Left ventricle myocardium superior (tissue), 1 donor: Measurements from ENCODE around the gene FARS2. TPM values are rescaled to one million over a fixed set of nuclear protein-coding genes. Genes with fewer than 3 reads are reported as not detected.

ENCODE experiments used
- ATAC-seq: fragments of 200-7000 bp; cut with Tn5 transposase; one replicate; pipeline ENCODE4 v1.9.1; 2020; ENCODE audit warnings: mild to moderate bottlenecking, moderate library complexity
- DNase-seq: peaks from one replicate; pipeline ENCODE4 v3.0.0-alpha.2; 2020
- intact Hi-C: fragments of 100-400 bp; cut with micrococcal nuclease; formaldehyde crosslinking; loops from one replicate; pipeline ENCODE4 v1.11.0; 2022
- total RNA-seq: library from RNA; stranded (reverse); fragmentation: NEBNext Ultra II Directional; extraction: Animal tissue kit (Norgen Biotek cat#: 25700); gene quantifications from one replicate; pipeline ENCODE4 v1.2.1, GENCODE V29; 2021
- donor health status: DM: no; HTN: yes; CAD: no; lungs with severe emphysema.

The FARS2 gene
- total RNA-seq, 1 donor from 2014 or later, result 19.4 TPM

DNA sequence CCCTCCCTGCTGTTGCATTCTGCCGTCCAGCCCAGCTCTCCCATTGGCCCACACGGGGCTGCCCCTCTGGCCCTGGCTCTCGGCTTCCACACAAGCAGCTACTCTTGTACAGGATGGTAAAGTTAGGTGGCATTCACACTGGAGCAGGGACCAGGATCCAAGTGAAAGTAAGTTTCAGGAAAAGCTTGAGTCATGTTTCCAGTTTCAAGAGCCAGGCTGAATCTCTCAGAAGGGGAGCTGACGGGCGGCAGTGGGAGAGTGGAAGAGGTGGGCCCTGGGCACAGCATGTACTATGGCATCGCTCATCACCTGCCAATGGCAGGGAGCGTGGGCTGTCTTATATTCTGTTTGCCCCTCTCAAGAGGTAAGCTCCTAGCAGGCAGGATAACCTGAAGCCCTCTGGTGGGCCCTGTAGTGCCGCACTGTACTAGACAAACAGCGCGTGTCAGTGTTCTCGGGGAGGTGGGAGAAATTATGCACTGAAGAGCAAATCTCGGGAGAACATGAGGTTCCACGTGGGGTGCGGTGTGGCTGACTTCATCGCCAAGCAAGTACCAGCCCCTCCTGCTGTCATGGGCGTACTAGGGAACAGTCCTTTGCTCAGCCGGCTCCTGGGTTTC, 503.9 kb downstream of the FARS2 start:
- ATAC-seq (peak; percentile 56), DNase-seq (peak; percentile 51)
- intact Hi-C loops, result loop anchor here (10.0 kb wide), 1 partner anchor 290 kb away; no protein-coding TSS in a partner anchor

DNA sequence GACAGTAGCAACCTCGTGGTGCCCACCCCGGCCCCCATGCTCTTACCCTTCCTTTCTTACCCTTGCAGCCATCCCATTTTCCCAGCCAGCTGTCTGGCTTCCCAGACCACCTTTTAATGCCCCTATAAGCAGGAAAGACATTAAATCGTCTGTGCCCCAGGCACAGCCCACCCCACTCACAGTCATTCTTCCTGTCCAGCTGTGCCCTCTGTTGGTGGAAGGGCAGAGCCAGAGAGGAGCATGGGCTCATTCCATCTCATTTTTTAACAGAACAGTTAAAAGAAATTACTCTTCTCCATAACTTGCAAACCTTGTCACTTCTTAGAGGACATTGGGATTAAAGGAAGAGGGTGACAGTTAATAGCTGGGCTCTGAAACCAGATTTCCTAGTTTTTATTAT, 504.9 kb downstream of the FARS2 start:
- intact Hi-C loops, result loop anchor here (10.0 kb wide), 1 partner anchor 291 kb away; no protein-coding TSS in a partner anchor
- DNase-seq (no peak), ATAC-seq (no peak)

DNA sequence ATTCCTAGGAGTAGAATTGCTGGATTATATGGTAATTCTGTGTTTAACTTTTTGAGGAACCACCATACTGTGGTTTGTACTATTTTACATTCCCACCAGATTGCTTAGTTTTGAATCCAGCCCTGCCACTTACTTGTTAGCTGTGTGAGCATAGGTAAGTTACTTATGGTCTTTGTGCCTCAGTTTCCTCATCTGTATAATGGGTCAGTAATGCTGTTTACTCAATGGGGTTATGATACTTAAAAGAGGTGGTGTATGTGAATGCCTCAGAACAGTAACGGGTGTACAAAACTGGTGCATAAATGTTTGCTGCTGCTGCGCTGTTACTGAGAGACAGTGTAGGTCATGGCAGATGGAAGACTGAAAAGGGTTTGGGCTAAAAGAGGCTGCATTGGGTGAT, 506.2 kb downstream of the FARS2 start:
- ATAC-seq, result no peak
- intact Hi-C loops, result loop anchor here (10.0 kb wide), 1 partner anchor 293 kb away; no protein-coding TSS in a partner anchor
- DNase-seq, result no peak

DNA sequence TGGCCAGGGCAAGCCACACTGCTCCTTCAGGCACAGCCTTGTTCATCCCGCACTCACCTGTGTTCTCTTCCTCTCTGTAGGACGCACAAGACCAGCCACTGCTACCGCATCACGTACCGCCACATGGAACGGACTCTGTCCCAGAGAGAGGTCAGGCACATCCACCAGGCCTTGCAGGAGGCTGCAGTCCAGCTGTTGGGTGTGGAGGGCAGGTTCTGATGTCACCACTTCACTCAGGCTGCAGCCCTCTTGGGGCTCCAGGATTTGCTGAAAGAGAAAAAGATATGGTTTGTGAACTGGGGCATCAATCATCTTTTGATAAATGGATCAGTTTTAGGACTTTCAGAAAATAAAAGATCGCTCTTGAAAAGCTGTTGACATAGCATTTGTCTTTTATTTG, 509.9 kb downstream of the FARS2 start:
- no peak for ATAC-seq
- DNase-seq, result no peak
- intact Hi-C loops, result no loop called here

DNA sequence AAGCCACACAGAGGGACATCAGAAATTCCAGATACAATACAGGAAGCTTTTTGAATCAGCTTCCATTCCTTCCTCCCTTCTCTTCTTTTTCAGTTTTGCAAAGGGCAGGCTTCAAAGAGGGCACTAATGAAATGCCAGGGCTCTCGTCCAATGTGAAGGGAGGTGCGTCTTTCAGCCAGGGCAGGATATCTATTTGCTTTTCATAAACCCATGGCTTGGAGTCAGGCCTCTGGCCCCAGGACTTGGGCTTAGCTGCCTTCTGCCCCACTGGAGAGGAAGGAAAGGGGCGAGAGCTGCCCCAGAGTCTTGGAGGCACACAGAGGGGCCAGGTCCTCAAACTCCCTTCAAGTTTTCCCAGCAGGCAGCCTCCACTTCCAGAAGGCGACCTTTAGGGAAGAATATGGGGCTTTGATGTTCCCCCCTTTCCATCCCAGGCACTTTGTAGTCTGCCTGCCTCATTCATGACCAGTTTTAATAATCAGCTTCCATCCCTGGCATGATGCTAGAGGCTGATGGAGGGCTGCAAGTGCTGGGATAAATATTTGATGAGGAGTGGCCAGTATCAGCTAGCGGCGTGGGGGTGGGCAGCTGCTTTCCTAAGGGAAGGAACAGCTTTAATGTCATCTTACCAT, 510.6 kb downstream of the FARS2 start:
- intact Hi-C loops, result no loop called here
- peak; percentile 68 for ATAC-seq

DNA sequence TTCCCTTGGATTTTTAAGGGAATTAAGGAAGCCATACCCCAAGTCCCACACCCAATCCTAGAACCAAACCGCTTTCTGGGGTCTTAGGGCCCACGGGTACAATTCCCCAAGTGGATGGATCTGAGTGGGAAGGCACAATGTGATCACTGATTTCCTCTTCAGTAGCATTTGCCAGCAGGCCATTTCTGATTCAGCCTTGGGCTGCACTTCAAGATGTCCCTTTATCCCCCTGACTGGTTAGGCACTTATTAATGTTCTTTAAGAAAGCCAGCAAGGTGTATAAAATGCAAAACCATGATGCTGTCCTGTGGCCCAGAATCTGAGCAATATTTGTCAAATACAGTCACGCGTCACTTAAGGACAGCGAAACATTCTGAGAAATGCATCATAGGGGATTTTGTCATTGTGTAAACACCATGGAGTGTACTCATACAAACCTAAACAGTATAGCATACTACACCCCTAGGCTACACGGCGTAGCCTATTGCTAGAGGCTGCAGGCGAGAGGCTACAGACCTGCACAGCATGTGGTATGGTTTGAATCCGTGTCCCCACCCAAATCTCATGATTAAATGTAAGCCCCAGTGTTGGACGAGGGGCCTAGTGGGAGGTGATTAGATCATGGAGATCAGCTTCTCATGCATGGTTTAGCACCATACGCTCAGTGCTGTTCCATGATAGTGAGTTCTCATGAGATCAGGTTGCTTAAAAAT, 511.3 kb downstream of the FARS2 start:
- DNase-seq (no peak), ATAC-seq (no peak)
- intact Hi-C loops, result no loop called here

More for the DNA sequence above, 510.6 kb downstream of the FARS2 start:
- DNase-seq, result no peak

DNA sequence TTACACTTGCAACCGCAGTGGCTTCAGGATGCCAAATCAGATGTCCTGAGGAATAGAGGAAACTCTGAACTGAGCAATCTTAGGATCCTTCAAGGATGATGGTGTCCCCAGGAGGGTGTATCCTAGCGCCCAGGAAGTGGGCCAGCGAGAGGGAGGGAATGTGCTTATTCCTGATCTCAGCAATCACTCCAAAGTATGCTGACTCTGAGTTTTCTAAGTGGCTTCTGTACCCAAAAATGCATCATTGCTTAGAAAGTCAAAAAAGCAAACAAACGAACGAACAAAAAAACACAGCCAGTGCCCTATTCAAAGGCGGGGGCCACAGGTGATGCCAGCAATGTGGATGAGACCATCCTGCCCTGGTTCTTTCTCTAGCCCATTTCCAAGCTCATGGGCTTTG, 514.8 kb downstream of the FARS2 start:
- intact Hi-C loops, result no loop called here
- ATAC-seq (no peak), DNase-seq (no peak)

DNA sequence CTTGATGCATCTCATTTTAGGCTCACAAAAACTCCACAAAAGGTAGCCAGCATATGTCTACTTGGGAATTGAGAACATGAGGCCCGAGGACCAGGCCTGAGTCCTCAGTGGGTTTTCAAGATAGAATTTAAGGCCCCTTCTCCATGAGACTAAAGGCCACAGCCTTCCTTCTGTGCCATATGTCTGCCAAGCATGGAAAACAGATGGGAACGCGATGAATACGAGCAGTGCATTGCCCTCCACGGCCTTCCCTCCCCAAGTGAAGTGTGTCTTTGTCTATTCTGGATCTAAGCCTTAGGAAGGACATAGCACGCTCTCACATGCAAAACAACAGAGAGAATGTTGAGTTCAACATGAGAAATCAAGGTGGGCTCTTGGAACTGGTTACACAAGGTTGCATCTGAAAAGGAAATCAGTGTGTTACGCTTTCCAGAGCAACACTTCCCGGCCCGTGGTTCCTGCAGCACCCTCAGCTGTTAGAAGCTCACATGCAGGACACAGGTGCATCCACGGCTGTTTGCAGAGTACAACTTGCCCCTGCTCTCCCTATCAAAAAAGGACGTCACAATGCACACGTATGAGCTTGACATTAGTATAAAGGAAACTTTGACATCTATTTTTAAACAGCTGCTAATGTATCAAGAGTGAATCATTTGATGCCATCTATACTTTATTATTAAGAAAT, 515.5 kb downstream of the FARS2 start:
- DNase-seq (no peak), ATAC-seq (no peak)
- intact Hi-C loops, result no loop called here

DNA sequence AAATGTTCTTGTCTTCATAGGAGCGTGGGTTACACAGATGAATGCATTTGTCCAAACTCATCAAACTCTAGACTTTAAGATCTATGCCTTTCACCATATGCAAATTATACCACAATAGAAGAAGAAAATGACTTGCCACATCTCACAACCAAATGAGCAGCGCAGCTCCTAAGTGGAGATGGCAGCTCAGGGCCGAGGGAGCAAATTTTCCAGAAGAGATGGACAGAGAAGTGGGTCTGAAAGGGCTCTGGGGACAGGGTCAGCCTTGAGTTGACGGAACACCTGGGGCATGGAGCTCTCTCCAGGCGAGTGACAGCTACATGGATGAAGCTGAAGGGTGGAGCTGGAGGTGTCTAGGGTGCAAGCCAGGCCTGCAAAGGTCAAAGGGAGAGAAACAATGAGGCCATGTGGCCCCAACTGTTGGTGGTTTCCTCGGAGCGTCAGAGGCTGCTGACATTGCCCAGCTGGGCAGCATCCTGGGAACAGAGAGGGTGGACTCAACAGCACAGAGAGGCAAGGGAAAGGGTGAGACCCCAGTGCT, 517.1 kb downstream of the FARS2 start:
- intact Hi-C loops, result no loop called here
- ATAC-seq (no peak), DNase-seq (no peak)

DNA sequence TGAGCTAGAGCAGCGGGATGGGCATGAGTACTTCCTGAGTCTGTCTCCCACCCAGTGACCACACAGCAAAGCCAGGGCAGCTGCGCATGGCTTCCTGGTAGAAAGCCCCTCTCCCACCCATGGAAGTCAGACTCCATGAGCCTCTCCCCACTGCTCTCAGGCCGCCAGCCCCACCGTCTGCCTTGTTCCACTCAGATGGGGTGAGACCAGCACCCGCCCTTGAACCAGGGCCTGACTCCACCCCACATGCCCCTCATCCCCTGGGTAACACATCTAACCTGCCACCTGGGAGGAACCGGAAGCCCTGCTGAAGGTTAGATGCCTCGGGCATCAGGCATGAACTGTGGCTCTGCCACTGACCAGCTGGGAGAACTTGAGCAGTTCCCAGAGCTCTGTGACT, 517.6 kb downstream of the FARS2 start:
- intact Hi-C loops, result no loop called here
- no peak for ATAC-seq
- DNase-seq, result no peak

DNA sequence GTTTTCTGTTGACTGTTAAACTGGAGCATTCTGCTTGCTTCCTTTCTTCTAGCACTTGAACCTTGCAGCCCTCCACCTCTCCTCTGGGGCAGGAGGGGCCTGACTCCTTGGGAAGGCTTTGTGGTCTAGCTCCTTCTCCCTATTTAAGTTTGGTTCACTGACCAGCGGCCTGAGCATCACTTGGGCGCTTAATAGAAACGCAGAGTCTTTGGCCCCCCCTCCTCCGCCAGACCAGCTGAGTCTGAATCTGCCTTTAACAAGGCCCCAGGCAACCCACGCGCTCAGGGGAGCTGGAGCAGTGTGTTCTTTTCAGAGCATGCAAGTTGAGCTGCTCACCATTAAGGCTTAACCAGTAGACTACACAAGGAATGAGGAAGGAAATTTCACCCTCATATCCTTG, 519.7 kb downstream of the FARS2 start:
- intact Hi-C loops, result no loop called here
- ATAC-seq, result no peak
- no peak for DNase-seq

DNA sequence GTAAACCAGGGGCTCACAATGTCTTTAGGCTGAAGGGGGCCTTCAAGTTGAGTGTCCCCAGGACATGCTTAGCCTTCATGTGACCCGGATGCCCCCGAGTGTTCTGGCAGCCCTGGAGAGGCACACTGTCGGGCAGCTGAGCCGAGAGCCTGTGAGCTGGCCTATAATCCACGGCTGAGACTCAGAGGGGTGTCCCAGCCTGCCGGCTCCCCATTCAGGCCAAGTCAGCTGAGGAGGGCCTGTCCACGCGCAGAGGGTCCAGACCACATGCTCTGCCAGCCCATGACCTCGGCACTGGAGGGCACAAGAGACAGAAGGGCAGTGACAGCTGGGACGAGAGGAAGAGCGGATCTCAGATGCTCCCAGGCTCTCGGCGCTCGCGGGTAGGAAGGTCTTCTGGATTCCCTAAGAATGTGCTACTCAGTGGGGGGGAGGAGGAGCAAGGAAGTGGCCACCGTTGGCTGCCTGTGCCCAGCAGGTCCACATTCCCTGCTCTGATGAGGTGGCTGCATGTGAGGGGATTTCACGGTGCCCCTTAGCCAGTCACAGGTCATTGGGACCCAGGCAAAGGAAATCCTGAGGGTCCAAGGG, 520.7 kb downstream of the FARS2 start:
- DNase-seq (no peak), ATAC-seq (no peak)
- intact Hi-C loops, result no loop called here

DNA sequence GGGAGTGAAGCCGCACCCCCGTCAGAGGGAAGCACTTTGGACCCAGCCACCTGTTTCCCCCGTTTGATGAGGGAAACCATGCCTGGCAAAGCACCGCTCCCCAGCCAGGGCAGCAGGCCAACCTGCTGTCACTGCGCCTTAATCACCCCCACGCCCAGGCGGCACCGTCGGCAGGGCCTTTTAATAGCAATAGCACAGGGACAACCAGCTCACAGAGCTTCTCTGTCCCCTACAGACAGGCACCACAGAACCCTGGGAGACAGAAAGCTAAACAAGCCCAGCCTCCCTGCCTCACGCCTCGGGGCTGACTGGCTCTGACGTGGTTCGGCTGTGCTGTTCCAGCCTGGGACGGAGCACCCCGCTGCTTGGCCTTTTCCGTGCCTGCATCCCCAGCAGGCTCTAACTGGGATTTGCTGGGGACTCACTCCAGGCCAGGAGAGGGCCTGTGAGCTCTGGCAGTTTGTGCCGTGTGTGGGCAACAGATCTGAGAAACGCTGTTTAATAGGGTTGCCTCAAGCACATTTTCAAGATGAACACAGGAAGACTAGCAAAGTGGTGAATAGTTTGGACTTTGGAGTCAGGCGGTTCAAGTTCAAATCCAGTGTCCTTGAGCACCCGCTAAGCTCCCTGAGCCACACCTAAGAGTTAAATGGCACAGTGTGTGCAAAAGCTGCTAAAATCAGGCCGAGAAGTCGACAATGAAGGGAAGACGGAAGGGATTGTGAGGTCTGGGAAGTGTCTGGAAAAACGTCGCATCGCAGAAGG, 521.7 kb downstream of the FARS2 start:
- peak; percentile 98 for ATAC-seq
- DNase-seq, result peak; percentile 89
- intact Hi-C loops, result no loop called here

DNA sequence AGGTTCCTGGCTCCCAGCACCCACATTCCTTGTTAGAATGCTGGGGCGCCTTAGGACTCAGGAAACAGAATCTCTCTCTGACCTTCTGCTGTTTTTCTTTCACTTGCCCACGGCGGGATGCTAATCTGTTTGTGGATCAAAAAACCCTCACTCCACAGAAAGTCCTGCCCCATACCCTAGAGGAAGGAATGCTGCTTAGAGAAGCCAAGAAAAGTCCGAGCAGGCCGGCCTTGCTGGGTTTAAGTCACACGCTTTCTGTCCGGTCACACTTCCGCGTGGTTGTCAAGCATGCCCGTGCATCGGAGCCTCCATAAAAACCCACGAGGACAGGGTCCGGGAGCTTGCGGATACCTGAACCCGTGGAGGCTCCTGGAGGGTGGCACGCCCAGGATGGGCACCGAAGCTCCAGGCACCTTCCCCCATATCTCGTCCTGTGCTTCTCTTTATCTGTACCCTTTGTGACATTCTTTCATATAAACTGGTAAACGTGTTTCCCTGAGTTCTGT, 522.3 kb downstream of the FARS2 start:
- no peak for ATAC-seq
- no peak for DNase-seq

DNA sequence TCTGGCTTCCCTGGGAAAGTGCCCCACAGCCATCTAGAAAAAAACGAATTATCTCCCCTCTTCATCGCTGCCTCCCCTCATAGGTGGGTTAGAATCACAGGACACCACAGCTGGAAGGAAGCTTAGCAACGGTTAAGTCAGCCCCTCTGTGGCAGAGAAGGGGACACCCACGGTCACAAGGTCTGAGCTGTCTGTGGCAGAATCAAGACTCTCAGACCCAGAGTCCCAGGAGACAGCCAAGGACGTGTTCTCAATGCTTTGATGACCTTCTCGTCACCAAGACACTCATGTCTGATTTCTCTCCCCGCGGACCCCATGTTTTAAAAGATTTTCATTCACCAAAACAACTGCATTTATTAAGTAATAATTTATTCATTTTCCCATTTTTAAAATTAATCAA, 523.9 kb downstream of the FARS2 start:
- intact Hi-C loops, result no loop called here
- DNase-seq, result no peak
- ATAC-seq, result no peak

More for the DNA sequence above, 522.3 kb downstream of the FARS2 start:
- intact Hi-C loops, result no loop called here

DNA sequence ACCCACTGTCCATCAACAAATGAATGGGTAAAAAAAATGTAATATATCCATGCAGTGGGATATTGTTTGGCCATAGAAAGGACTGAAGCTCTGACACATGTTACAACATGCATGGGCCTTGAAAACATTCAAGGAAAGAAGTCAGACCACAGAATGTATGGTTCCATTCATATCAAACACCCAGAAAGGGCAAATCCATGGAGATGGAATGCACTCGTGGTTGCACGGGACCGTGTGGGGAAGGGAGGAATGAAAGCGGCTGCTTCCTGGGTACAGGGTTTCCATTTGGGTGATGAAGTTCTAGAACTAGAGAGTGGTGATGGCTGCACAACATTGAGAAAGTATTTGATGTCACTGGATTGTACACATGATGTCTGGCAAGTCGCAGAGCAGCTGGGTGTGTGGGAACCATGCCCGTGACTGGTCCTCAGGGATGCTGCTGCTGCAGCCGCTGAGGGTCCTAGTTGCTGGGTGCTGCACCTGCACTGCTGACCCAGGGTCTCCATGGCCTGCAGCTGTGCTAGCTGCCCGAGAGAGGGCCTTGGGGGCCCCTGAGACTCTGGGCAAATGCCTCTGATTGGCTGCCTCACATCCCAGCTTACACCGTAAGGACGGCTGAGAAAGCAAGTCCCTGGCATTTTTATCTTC, 525.1 kb downstream of the FARS2 start:
- ATAC-seq, result no peak
- intact Hi-C loops, result no loop called here
- no peak for DNase-seq

DNA sequence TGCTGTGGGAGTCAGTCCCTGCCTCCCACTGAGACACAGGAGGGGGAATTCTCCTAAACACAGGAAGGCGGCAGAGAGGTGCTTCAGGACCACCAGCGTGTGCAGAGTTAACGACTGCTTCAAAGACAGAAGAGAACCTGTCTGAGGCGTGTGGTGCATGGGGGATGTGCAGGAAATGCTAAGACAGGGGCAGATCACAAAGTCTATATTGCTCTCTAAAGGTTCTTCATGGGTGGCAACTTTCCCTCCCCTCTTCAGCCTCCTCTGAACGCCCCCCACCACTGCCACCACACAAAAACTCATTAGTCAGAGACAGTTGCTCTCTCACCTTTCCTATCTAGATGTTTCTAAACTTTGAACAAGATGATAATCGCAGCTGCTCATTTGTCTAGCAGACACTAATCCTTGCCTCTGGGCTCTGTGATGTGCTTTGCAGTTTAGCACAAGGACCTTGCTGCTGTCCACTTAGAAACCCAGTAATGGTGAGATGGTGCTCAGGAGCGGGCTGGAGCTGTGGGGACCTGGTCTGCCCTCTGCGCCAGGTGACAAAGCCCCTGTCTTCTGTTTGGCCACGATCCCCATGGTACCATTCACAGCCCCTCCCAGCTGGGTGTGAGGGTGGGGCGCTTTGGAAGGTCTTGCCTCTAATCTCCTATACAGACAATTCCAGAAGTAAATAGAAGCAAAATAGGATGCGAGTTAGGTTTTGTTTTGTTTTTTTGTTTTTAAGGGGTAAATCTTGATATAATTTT, 525.8 kb downstream of the FARS2 start:
- ATAC-seq (no peak), DNase-seq (no peak)
- intact Hi-C loops, result no loop called here
